Smooth muscle cell (in vitro differentiated cells): ENCODE measurements around the gene DOCK2. TPM values are rescaled to one million over a fixed set of nuclear protein-coding genes. Genes with fewer than 3 reads are reported as not detected.

Source experiments
- DNase-seq: peaks from one replicate; lab custom pipeline; 2025; ENCODE audit not compliant: unreplicated experiment; lab: John Stamatoyannopoulos, UW
- H2AFZ ChIP-seq: fragments of 200-600 bp; sonication (generic); 2 replicates; pipeline ENCODE4 v1.6.0; 2016; ENCODE audit warnings: antibody characterized with exemption, low read depth, mild to moderate bottlenecking
- H3F3A ChIP-seq: fragments of 200-600 bp; sonication (generic); 2 replicates; pipeline ENCODE4 v1.6.0; 2017; ENCODE audit warnings: antibody characterized with exemption, low read depth
- H3K27ac ChIP-seq: fragments of 200-600 bp; sonication (generic); 2 replicates; pipeline ENCODE4 v1.5.1; 2016; ENCODE audit warnings: low read depth, mild to moderate bottlenecking
- H3K27me3 ChIP-seq: fragments of 200-600 bp; sonication (generic); 2 replicates; pipeline ENCODE4 v1.6.1; 2016; ENCODE audit warnings: low read depth, mild to moderate bottlenecking
- H3K36me3 ChIP-seq: fragments of 200-600 bp; sonication (generic); 2 replicates; pipeline ENCODE4 v1.5.1; 2016; ENCODE audit warnings: low read depth
- H3K4me1 ChIP-seq: fragments of 200-600 bp; sonication (generic); 2 replicates; pipeline ENCODE4 v1.5.1; 2016; ENCODE audit warnings: low read depth
- H3K4me2 ChIP-seq: fragments of 200-600 bp; sonication (generic); 2 replicates; pipeline ENCODE4 v1.6.0; 2016; ENCODE audit warnings: mild to moderate bottlenecking
- H3K4me3 ChIP-seq: fragments of 200-600 bp; sonication (generic); 2 replicates; pipeline ENCODE4 v1.5.1; 2016; ENCODE audit warnings: mild to moderate bottlenecking
- H3K79me2 ChIP-seq: fragments of 200-600 bp; sonication (generic); 2 replicates; pipeline ENCODE4 v1.6.0; 2016; ENCODE audit warnings: low read depth, mild to moderate bottlenecking
- H3K9ac ChIP-seq: fragments of 200-600 bp; sonication (generic); 2 replicates; pipeline ENCODE4 v1.6.0; 2016; ENCODE audit warnings: low read depth
- H3K9me3 ChIP-seq: fragments of 200-600 bp; sonication (generic); replicated peaks from 2 replicates; pipeline ENCODE4 v1.5.1; 2016; ENCODE audit warnings: low read depth
- H4K20me1 ChIP-seq: fragments of 200-600 bp; sonication (generic); 2 replicates; pipeline ENCODE4 v1.6.0; 2016; ENCODE audit warnings: low read depth
- CTCF ChIP-seq: fragments of 200-600 bp; sonication (generic); IDR thresholded peaks from 2 replicates; pipeline ENCODE4 v1.5.1; 2017; ENCODE audit warnings: borderline replicate concordance, mild to moderate bottlenecking, antibody characterized with exemption; ENCODE audit not compliant: insufficient read depth, poor library complexity, severe bottlenecking
- WGBS: methylation state at CpG from one replicate; pipeline ENCODE4 v1.1.7; 2016; ENCODE audit warnings: low lambda C conversion rate; 5-methylcytosine and 5-hydroxymethylcytosine counted together
- polyA plus RNA-seq: library from polyadenylated mRNA; unstranded; fragments of >200 nt; fragmentation: Nextera tagmentation; extraction: Ambion mirVana; gene quantifications from 2 replicates; pipeline ENCODE4 v1.2.1, GENCODE V29; 2016
- total RNA-seq: library from RNA; depleted of rRNA; stranded (reverse); fragments of >200 nt; gene quantifications from 2 replicates; pipeline ENCODE4 v1.2.3, GENCODE V29; 2014

DOCK2 gene
- total and polyA plus RNA-seq, 2 experiments from 2014 or later: 0.73 to 3.0 TPM

DNA sequence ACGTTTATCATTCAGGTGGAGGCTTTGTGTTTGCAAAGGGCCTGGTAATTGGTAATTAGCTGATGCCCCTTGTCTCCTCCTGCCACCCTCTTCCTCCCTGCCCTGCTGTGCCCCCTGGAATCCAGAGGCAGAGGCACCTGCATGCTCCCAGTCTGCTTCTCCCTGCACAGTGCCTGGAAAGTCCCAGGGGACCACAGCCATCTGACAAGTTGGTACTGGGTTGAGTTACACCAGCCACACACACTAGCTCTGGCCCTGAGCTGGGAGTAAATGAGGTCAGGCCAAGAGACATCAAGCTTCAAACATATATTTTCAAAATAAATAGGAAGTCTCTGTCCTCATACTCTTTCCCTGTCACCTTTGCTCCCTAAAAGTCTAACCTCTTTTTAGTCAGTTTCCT lies 286.9 kb downstream of the DOCK2 start:
- Histone ChIP-seq H3K9ac (no peak overlapping the region), H3K4me1 (no peaks in the 10 kb centered on the region), H3K36me3 (no peaks in the 10 kb centered on the region), H3K27ac (no peak overlapping the region), H3K4me3 (no peak overlapping the region), H3K27me3 (no peaks in the 10 kb centered on the region), H2AFZ (no peak overlapping the region), H4K20me1 (no peaks in the 10 kb centered on the region), H3K4me2 (no peak overlapping the region), H3K79me2 (no peaks in the 10 kb centered on the region), H3K9me3 (no peaks in the 10 kb centered on the region), H3F3A (no peaks in the 10 kb centered on the region)
- no peak for DNase-seq
- 78% methylated on average over 1 of the region's 1 CpG for WGBS
- TF ChIP-seq CTCF: no peak

DNA sequence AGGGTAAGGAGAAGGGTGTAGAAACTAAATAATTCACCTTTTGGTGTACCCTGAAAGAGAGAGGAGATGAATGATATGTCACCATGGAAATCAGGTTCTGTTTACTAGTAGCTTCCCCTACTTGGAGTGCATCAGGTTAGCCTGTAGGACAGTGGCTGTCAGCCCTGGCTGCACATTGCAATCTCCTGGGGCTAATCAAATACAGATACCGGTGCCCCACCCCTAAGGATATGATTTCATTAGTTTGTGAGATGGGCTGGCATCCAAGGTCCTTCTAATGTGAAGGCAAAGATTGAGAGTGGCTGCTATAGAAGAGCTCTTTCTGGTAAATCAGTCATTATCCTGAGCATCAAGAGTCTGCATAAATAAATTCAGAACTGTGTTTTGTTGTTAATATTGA lies 296.1 kb downstream of the DOCK2 start:
- no peaks in the 10 kb centered on the region for H3K9me3 ChIP-seq
- H3K4me1 ChIP-seq: no peaks in the 10 kb centered on the region
- H2AFZ ChIP-seq: no peak overlapping the region
- no peak for TF ChIP-seq CTCF
- H3K27ac ChIP-seq: no peak overlapping the region
- no peaks in the 10 kb centered on the region for H3K36me3 ChIP-seq
- no peaks in the 10 kb centered on the region for H3F3A ChIP-seq
- peaks cover 3% of the 10 kb centered on the region for H3K27me3 ChIP-seq
- H3K79me2 ChIP-seq: no peaks in the 10 kb centered on the region
- H3K4me2 ChIP-seq: no peak overlapping the region
- WGBS: 83% methylated on average over 1 of the region's 1 CpG
- DNase-seq: no peak
- no peaks in the 10 kb centered on the region for H4K20me1 ChIP-seq
- no peak overlapping the region for H3K9ac ChIP-seq
- H3K4me3 ChIP-seq: no peak overlapping the region

DNA sequence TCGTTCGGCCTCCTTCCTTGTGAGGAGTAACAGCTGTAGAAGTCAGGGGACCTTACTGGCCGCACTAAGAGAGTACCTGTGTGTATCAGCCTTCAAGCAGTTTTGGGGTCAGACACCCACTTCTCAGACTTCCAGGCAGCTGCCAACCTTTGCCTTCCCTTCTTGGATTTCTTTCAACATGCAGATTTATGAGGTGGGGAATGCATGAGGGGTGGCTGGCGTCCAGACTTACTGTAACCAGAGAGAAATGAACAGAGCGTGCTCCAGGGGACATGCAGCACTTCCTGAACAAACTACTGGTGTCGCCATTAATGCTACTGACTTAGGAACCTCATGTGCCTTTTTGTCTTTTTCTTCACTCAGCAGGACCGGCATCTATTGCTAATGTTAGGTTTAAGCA lies 296.5 kb downstream of the DOCK2 start:
- H4K20me1 ChIP-seq: no peaks in the 10 kb centered on the region
- no peak overlapping the region for H3K9ac ChIP-seq
- no peaks in the 10 kb centered on the region for H3K79me2 ChIP-seq
- peaks cover 3% of the 10 kb centered on the region for H3K27me3 ChIP-seq
- no peak overlapping the region for H3K4me2 ChIP-seq
- no peaks in the 10 kb centered on the region for H3K36me3 ChIP-seq
- no peaks in the 10 kb centered on the region for H3K4me1 ChIP-seq
- no peak overlapping the region for H3K4me3 ChIP-seq
- no peaks in the 10 kb centered on the region for H3F3A ChIP-seq
- WGBS: 96% methylated on average over 7 of the region's 7 CpGs
- no peak for DNase-seq
- TF ChIP-seq CTCF: no peak
- no peak overlapping the region for H3K27ac ChIP-seq
- no peak overlapping the region for H2AFZ ChIP-seq
- H3K9me3 ChIP-seq: no peaks in the 10 kb centered on the region

DNA sequence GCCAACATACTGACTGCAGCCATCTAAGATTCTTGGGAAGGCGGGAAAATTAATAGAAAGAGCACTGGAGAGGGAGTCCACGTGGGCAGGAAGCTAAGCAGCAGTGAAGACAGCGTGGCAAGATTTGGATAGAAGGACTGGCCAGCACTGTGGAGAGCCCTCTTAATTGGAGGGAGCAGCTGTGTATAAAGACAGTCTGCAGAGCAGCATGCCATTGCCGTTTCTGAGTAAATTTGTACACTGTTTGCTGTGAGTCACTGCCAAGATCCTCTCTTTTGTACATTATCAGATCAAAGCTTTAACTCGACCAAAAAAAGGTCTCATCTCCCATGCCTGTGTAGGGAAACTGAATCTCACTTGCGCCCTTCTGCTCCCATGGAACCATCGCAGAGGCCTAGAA lies 297.9 kb downstream of the DOCK2 start:
- no peak for TF ChIP-seq CTCF
- Histone ChIP-seq H2AFZ (no peak overlapping the region), H3K79me2 (no peaks in the 10 kb centered on the region), H3K9me3 (no peaks in the 10 kb centered on the region), H3F3A (no peaks in the 10 kb centered on the region), H3K9ac (no peak overlapping the region), H3K4me3 (no peak overlapping the region), H3K4me2 (no peak overlapping the region), H3K4me1 (no peaks in the 10 kb centered on the region), H3K36me3 (no peaks in the 10 kb centered on the region), H3K27me3 (peaks cover 6% of the 10 kb centered on the region), H4K20me1 (no peaks in the 10 kb centered on the region), H3K27ac (no peak overlapping the region)
- WGBS: 58% methylated on average over 7 of the region's 7 CpGs
- no peak for DNase-seq
